Activated naive CD8-positive, alpha-beta T cell treated with anti-CD3 and anti-CD28 coated beads, Interleukin-2, amount 50 U/mL, for 16 hours (primary cell): ENCODE measurements around the gene VANGL2.

Source experiments
- DNase-seq: peaks from one replicate; pipeline ENCODE4 v3.0.0-alpha.2; 2020; ENCODE audit warnings: low read depth, low spot score

Gene VANGL2

DNA sequence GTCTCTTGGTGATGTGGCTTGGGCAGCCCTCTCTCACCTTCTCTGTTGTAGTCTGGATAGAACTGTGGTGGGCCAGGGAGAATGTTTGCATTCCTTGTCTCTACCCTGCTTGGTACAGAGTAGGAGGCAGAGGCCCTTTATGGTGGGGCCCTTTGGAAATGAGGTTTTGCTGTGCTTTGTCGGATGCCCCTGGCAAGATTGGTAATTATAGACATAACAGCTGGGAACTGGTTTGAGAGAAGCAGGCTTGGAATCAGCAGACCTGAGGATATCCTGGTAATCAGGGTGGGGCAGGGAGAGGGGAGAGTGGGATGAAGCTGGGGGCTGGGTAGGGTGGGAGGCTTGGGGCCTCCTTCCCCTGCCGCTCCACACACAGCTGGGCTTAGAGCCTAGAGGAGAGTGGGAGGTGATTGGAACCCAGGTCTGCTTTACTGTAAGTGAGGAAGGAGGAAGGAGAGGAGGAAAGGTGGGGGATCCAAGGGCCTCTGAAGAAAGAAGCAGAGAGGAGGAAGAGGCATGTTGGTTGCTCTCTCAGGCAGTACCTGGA, 5.0 kb downstream of the VANGL2 start:
- DNase-seq = no peak

DNA sequence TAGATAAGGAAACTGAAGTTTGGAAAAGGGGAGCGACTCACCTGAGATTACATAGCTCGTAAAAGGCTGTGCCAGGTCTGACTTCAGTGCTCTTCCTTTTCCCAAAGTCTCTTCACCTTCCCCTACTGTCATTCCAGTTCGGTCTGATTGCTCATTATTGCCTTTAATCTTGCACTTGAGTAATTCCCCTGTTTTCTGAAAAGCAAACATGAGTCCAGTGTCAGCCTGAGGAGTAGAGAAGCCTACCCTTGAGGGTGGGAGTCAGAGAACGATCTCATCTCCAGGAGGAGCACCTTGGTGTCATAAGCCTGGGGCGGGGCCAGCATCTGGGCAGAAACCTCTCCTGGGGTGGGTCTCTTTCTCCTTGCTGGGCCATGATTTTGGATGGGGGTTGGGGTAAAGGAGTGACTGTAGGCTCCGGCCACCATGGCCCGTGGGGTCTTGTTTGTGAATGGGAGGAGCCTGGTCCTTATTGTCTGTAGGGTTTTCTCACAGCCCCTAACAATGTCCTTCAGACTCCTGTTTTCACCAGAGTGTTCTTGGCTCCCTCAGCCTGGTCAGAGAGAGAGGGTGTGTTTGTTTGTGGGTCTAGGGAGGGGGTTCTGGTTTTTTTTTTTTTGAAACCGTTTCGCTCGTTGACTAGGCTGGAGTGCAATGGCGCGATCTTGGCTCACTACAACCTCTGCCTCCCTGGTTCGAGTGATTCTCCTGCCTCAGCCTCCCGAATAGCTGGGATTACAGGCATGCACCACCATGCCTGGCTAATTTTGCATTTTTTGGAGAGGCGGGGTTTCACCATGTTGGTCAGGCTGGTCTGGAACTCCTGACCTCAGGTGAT, 6.0 kb downstream of the VANGL2 start:
- no peak for DNase-seq

DNA sequence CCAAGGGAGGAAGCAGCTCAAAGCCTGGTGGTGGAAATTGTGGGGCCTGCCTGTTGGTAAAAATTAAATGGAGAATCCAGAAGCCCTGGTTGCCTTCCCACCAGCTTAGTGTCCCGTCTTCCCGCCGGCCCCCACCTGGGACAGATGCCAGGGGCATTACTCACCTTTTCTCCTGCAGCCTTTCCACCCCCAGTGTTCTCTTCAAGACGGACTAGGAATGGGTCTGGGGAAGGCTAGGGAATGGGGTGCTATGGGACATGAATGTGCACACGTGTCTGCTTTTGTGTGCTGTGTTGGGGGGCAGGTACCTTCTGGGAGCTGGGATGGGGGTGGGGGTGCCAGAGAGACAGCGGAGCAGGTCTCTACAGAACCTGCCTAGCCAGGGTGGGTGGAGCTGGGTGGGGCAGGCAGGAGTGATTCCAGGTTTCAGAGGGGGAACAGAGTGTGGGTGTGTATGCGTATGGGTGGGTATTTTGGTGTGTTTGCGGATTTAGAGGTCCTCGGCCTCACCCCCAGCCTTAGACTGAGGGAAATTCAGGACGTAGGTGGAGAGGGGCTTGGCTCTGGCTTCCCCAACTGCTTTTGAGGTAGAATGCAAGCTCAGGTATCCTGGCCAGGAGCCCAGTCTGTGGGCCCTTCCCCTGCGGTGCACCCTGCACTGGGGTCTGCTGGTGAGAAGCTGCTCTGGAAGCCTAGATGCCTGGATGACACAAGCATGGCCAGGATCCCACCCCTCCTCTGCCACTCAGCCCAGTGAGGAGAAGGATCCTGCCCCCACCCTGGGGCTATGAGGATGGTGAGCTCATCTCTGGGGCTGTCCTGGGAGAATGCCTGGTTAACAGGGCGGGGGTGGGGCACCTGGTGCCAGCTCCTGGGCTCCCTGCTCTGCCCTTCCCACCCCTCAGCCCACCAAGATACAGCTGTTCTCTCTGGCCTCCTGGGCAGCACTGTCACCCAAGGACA, 7.8 kb downstream of the VANGL2 start:
- no peak for DNase-seq

DNA sequence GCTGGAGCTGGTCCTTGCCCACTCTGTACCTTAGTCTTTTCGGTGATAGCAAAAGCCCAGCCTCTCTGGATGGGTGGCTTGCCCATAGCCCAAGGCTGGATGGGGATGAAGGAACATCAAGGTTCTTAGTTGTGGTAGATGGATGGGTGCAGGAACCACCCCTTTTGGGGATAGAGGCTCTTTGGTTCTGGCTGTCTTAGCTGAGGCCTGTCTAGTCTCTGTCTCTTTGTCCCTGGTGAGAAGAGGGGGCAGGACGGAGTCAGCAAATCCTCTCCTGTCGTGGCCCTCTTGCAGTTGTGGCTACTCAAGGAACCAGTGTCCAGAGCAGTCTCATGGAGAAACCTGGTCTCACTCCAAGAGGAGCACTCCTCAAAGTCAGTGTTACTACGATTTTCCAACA, 8.5 kb downstream of the VANGL2 start:
- no peak for DNase-seq

DNA sequence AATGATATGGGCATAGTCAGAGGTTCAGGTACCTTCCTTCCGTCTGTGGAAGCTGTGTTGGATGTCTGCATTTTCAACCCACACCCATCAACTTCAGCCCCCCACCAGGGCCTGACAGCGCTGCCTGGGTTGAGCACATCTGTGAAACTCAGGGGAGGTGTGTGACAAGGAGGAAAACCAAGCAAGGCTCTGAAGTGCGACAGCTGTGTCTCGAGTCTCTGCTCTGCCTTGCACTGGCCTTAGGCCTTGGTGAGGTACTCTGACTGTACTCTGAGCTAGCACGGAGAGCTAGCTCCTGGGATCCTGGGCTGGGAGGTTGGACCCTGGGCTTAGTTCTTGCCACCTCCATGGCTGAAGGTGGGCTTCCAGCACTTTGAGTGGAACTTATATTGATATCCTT, 9.1 kb downstream of the VANGL2 start:
- no peak for DNase-seq

DNA sequence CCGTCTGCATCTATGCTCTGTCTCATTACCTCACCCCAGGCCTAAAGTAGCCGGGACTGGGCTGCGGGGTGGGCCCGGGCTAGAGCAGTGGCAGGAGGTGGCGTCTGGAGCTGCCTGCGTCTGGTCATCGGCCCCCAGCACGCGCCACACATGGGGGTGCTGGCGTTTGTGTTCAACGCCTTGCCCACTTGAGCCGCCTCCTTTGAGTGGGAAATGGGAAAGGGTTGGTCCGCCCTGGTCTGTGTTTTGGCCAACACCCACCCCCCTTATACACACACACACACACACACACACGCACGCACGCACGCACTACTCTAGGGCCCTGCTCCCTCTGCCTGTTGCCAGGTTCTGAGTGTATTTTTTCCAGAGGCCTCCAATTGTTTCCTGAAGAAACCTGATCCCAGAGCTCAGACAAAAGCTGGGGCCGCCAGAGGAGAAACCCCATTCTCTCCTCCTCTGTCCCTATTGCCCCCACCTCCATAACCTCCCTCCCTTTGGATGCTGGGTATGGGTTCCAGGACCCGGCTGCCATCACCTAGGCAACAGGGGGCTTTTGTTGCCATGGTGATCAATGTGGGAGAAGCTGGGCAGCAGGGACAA, 10.1 kb downstream of the VANGL2 start:
- no peak for DNase-seq

DNA sequence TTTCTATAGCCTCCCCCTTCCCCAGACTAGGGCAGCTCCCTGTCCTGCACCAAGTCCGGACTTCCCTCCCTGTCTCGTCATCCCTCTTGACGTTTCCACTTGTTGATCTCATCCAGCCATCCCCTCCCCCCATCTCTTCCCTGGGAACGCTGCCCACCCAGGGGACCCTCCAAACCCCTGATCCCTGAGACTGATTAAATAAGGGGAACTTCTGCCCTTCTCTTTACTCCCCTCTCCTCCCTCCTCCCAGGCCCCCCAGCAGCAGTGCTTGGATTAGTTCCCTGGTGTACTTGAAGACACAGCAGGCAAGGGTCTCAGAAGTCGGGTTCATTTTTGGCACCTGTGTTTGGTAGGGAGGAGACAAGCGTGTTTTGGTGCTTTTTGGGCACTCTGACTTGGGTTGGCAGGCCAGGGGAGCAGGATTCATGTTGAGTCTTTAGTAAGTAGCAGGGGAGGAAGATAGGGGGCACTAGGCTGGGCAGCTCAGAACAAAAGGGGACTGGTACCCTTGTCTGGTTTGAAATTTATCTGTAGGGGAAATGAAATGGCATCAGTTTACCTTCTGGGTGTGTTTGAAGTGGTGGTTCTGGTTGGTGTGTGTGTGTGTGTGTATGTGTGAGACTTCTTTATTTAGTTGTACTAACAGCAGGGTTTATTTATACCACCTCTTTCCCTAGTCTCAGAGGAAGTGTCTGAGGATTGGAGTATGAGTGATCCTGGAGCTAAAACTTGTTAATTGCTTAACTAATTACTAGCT, 11.1 kb downstream of the VANGL2 start:
- no peak for DNase-seq

DNA sequence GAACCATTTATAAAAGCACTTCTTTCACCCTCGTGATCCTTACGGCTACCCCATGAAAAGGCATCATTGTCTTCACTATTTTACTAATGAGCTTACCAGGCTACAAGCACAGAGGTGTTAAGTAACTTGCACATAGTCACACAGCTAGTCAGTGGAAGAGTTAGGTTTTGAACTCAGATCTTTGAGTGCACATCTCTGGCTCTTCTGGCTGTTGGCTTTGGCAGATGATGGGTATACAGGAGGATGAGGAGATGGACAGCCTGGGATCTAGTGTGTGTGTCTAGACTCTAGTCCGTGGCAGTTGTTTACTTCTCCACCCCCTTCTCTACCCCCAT, 11.6 kb downstream of the VANGL2 start:
- DNase-seq = no peak

DNA sequence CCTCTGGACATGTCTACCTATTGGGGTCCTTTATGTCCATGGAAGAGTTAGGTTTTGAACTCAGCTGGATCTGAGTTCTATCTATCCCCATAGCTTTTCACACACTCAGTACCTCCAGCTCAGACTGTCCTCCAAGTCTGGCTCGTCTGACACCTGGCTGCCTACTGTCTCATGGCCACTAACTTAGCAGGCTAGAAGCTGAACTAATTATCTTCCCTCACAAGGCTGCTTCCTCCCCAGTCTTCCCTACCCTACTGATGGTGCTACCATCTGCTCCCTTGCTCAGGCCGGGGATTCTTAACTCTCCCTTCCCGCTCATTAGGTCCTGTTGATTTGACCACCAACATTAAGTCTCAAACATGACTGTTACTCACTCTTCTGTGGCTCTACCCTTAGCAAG, 13.4 kb downstream of the VANGL2 start:
- no peak for DNase-seq

DNA sequence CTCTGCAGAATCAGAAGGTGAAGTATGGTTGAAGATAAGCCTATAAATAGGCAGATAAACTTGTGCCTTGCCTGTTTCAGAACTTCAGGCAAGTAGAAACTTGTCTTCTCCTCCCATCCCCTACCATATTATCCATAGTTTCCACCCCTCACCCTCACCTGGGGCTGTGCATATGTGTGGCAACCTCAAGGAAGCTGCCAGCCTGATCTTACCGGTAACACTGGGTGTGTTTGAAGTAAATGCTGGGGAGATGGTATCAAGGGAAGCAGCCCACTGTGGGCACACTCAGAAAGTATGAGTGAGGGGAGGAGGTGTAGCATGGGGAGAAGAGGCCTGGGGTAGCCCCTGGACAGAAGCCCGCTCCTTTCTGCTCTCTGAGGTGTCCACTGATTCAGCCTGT, 14.5 kb downstream of the VANGL2 start:
- no peak for DNase-seq

DNA sequence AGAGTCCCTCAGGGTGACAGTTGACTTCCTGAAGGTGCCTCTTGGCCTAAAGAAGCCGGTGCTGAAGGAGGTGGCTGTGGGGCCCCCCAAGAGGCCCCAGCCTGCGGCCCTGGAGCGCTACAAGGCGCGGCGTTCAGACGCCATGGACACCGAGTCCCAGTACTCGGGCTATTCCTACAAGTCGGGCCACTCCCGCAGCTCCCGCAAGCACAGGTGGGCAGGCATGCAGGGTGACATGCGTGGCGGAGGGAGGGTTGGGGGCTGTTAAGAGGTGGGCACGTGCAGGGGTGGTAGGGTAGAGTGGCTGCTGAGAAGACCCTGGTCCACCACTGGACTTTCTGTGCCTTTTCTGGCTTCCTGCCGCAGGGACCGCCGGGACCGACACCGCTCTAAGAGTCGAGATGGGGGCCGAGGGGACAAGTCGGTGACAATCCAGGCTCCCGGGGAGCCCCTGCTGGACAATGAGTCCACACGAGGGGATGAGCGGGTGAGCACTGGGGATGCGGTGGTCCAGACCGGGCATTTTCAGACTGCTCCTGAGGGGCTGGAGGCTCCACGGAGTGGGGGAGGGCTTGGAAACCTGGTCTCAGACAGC, 15.4 kb downstream of the VANGL2 start:
- DNase-seq = no peak

DNA sequence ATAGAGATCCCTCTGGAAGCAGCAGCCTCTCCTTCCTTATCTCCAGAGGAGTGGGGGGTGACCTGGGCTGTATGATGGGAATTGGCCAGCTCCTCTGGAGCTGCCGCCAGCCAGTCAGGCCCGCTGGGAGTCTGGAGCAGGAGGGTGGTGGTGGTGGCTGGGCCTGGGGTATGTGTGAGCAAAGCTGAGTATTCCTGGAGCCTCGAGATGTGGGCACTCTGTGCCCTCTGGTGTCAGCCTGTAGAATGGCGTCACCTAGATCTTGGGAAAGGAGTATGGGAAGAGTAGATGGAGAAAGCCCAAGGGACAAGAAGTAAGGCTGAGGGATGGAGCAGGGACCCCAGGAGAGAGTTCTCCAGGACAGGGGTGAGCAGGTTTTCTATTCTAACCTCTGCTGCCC, 16.0 kb downstream of the VANGL2 start:
- DNase-seq = no peak

DNA sequence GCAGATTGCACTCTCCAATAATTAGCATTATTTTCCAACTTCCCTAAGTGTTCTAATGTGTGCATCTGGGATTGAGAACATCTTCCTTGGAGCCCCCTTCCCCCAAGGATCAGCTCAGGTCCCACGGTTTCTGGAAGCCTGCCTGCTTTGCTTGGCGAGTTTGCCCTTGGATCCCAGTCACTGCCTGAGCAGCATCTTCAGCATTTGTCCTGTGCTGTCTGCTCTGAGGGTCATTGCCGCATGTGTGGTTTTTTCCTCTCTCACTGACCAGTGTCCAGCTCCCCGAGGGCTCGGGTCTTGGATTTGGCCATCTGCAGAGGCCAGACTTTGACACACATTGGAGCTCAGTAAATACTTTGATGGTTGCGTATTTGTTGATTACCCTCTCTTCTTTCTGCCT, 18.1 kb downstream of the VANGL2 start:
- DNase-seq = no peak

DNA sequence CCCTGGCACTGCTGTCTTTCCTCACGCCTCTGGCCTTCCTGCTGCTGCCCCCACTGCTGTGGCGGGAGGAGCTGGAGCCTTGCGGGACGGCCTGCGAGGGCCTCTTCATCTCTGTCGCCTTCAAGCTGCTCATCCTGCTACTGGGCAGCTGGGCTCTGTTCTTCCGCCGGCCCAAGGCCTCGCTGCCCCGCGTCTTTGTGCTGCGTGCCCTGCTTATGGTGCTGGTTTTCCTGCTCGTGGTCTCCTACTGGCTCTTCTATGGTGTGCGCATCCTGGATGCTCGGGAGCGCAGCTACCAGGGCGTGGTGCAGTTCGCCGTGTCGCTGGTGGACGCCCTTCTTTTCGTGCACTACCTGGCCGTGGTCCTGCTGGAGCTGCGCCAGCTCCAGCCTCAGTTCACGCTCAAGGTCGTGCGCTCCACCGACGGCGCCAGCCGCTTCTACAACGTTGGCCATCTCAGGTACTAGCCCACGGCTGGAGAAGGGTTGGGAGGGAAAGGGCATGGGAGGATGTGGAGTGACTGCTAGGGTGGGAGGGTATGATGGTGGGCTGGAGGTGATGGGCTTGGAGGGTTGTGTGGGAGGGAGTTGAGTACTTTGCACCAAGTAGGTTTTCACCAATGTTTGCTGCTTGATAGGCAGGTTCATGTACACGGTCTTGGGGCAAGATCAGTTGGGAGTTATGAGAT, 18.9 kb downstream of the VANGL2 start:
- no peak for DNase-seq

DNA sequence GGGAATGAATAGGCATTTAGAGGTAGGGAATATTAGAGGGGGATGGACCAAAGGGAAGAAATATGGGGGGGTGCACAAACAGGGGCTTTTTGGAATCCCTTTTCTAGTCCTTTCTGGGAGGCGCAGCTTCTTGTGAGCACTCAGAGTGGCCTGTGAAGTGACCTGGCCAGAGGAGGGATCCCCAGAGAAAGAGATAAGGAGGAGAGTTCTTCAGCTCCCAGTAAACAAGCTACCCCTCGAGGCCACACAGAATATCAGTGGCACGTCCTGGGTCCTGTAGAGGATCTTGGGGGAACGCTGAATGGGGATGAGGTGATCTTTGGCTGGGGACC, 19.4 kb downstream of the VANGL2 start:
- DNase-seq = no peak

DNA sequence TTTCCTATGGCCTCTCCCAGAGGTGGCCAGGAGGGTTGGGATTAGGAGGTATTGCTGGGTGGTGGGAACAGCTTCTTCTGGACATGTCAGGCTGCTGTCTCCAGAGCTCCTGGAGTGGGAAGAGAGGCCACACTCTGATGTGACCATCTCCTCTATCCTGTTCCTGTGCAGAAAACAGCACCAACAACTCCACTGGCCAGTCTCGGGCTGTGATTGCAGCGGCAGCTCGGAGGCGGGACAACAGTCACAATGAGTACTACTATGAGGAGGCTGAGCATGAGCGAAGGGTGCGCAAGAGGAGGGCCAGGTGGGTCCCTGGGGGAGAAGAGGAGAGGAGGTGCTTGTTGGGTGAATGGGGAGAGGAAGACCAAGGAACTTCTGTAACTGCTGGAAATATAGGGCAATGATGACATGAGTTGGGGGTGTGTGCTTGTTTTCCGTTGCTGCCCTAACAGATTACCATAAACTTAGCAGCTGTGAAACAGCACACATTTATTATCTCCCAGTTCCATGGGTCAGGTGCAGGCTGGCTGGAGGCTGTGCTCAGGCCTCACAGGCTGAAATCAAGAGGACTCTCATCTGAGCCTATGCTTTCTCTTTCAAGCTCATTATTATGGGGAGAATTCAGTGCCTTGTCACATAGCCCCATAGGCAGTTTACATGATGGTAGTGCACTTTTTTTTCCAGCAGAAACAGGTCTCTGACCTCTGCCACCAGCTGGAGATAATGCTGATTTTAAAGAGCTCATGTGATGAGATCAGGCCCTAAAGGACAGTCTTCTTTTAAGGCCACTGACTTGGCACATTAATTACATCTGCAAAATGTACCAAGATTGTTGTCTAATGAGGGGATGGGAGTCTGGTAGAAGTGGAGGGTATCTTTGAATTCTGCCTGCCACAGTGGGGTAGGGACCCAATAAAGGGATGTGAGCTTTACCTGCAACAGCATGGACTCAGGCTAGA, 20.8 kb downstream of the VANGL2 start:
- no peak for DNase-seq

DNA sequence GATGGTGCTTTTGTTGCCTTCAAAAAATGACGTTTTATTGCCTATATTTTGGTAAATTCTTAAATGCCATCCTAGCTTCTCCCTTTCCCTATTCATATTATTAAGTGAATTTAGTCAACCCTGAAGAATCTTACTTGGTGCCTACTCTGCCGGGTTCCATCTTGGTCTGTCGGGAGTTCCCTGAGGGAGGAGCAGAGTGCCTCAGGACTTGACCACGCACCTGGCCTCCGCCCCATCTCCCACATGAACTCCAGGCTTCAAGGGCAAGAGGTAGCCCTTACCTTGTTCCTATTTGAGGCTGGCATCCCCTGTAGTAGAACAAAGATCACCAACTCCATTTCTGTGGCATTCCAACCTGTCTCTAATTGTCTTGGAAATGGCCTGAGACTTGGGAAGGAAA, 21.5 kb downstream of the VANGL2 start:
- DNase-seq = no peak

DNA sequence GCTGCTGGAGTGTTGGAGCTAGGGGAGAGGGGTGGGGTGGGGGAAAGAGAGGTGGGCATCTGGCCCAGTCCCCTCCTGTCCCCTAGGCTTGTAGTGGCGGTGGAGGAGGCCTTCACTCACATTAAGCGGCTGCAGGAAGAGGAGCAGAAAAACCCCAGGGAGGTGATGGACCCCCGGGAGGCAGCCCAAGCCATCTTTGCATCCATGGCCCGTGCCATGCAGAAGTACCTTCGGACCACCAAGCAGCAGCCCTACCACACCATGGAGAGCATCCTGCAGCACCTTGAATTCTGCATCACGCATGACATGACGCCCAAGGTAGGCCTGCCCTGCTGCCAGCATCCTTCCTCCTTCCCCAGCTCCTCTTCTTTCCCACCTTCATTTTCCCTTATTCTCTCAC, 23.6 kb downstream of the VANGL2 start:
- DNase-seq = no peak

DNA sequence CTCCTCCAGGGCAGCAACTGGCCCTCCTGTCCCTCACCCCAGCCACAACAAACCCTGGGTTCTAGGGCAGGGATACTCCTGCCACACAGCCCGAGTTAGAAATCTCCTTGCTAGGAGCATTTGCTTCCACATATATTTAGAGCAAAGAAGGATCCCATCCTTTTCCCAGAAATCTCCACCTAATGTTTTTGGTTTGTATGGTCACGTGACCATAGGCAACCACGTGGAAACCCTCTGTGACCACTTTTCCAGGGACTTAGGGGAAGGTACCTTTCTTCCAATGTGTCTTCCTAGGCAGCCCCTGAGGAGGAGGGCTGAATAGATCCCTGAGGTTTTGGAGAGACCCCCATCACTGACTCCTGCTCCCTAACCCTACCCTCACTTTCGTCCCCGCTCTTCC, 25.5 kb downstream of the VANGL2 start:
- DNase-seq = no peak
